HG02840 (cell line): ENCODE data around the gene SLC25A4.
A peak's percentile ranks its signal among the peaks of the same experiment; 100 is the strongest.

ENCODE experiments used
- ATAC-seq: cut with Tn5 transposase; IDR thresholded peaks from one replicate; pipeline ENCODE4 v1.9.1; 2021; ENCODE audit warnings: mild to moderate bottlenecking, moderate library complexity, moderate number of reproducible peaks; ENCODE audit not compliant: unreplicated experiment, low FRiP score

SLC25A4 gene

DNA sequence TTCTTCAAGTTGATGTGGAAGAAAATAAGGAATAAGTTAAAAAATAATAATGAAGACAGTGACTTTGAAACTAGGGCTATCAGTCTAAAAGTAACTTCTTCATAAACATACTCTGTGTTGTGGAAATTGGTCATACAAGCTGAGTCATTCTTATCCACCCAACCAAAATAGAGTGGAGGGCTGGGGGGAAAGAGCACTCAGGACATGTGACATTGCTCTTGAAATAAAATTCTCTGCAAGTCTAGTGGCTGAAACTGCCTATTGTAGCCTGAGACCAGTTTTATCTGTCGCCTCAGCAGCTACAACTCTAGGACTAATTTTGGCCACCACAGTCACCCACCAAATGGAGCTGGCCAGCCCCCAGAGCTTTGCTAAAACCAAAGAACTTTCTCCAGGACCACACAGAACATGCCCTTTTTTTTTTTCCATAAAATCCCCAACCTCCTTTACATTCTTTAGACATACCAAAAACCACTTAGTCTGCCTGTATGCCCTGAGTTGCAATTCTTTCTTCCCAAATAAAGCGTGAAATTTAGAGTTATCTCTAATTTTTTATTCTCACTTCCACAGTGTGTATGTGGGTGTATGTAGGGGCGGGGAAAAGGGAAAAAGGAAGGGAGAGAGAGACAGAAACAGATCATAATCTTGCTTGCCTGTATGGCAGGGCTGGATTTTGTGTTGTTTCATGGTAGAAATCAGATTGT lies 23.0 kb upstream of the SLC25A4 start:
- no peak for ATAC-seq

DNA sequence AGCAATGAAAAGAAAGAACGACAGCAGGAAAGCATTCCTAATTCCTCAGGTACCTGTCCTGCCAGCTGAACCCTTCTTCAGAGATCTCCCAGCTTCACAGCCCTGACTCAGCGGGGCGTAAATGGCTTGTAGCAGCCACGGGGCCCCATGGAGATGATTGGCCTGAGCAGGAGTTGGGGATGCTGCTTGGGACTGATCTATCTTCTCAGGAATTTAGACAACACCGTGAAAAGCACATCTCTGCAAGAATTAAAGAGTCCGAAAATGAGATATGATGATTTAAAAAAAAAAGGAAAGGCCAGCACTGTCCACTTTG lies 22.5 kb upstream of the SLC25A4 start:
- ATAC-seq: no peak

DNA sequence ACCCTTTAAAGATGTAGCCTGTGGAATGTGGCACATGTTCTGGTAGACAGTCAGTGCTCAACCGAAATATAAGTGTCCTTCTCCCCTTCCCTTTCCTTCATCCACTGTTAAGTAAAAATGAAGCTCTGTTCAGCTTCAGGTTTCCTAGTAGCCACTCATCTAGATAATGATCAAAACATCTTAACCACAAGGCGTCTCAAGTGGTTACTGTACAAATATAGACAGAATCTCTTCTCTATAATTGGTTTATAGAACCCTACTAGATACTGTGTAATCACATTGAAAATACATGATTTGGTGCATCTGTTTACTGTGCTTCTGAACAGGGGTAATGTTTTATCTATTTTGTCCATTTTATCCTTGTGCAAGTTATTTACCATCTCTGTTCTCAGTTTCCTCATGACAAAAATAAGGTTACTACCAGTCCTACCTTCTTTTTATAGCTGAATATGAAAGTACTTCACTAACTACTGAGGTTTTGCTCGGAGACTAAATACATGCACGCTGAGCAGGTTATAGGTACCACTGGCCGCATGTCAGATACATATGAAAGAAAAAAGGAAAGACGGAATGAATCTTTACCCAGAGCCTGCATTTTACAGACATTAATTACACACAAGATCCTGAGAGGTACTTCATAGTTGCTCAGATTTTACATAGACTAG lies 20.3 kb upstream of the SLC25A4 start:
- ATAC-seq: no peak

DNA sequence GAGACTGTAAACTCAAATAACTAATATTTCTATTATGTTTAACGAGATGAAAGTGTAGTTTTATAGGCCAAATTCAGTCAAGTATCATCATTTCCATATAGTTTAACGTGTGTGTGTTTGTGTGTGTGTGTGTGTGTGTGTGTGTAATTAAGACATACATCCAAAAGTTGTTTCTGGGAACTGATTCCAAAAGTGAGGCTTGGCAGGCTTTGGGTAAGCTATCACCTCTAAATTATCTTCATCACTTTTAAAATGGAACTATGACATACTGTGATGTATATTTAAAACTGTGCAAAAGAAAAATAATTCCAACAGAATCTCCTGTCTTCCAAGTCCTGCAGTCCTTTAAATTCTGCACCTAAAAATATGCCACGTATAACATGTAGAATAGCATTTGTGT lies 19.1 kb upstream of the SLC25A4 start:
- no peak for ATAC-seq

DNA sequence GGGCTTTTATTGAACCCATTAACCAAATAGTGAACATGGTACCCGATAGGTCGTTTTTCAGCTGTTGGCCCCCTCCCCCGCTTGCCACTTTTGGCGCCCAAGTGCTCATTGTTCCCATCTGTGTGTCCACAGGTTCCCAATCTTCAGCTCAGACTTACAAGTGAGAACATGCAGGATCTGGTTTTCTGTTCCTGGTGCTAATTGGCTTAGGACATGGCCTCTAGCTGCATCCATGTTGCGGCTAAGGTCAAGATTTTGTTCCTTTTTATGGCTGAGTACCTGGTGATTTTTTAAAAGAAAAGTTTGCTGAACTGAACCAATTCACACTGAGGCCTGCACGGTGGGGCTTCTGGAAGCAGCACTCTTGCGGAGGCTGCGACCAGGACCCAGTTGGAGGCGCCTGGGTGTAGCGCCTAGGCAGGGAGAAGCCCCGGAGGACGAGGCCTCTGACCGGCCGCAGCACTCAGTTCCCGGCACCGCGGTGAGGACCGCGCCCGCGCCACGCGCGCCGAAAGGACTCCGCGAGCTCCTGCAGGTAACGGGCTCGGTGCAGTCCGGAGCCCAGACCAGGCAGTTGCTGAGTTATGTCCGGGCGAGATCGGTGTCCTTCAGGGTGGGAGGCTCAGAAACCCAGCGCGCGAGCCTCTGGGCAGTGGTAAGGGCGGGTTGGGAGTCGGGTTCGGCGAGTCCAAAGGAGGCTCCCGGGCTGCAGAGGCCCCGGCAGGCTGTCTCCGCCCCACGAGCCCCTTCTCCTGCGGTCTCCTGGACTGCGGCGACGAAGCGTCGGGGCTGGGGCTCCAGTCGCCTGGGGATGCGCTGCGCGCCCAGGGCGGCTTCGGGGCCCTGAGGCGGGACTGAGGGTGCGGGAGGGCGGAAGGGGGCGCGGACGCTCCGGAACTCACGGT lies 15.8 kb upstream of the SLC25A4 start:
- ATAC-seq: no peak

DNA sequence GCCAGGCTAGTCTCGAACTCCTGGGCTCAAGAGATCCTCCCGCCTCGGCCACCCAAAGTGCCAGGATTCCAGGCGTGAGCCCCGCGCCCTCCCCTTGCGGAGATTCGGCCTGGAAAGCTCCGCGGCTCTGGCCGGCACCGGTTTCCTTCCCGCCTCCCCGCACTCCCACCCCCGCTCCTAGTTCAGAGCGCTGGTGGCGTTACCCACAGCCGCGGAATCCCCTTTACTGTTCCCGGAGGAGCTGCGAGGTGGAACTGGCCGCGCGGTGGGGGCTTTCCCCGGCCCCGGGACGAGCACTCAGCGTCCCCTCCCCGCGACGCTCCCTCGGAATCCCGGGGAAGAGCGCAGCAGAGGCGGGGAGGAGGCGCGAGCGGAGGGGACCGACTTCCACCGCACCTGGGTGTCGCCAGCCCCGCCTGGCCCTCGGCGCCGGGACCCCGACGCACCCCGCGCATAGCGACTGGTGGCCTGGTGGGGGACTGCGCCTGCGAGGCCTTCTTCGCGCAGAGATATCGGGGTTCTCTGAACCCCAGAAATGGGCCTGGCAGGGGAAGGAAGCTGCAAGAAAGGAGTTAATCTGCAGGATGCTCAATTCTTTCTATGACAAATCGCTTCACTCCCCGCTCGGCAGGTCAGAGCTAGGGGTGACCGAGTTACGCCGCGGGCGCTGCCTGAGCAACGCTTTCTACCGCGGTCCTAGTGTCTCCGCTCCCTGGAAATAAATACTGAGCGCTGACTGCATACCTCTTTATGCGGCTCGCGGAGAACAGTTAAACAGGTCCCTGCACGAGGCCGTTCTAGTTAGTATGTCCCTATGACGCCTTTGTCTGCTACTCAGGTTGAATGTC lies 14.6 kb upstream of the SLC25A4 start:
- no peak for ATAC-seq

DNA sequence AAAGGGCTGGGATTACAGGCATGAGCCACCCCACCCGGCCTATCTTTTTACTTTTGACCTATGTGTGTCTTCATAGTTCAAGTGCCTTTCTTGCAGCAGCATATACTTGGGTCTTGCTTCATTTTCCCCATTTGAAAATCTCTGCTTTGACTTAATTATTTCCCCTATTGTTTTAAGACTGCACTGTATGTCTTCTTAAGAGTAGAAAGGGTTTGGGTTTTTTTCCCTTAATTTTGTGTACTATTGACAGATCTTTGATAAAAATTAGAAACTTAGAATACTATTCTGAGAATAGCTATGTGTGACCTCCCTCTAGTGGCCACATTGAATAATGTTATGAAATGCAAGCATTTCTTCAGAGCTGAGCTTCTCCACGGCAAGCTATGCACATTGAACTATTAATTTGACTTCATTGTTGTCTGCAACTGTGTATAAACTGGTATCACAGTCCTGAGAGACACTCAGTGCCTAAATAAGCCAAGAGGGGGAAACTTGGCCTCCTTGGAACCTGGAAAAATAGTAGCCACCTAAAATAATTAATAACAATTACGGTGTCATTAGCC lies 8.7 kb upstream of the SLC25A4 start:
- ATAC-seq: no peak

DNA sequence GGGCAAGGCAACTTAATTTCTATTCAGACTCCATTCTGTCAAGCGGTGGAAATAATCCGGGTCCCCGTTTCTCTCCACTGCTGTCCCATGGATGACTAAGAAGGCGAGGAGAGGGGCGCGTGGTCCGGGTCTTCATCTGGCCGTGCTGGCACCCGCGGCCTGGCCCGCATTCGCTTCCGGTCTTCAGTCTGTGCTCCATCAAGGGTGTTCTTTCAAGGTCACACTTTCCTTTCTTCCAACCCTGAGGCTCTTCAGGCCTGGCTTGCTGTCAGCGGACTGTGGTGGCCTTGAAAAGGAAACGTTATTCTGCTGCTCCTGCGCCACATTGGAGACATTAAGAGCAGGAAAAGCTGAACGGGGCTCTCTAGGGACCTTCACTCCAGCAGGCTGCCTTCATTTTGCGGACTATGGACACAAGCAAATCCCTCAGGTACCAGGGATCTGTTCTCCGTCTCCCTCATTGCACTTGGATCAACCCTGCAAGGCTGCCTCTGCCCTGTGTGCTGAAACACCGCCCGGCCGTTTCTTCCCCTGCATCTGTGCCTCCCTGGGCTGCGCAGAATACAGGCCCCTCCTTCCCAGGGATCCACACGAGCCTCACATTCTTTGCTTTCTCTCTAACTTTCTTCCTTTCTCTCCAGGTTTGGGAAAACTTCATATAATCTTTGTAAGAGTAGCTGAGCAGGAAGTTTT lies 5.7 kb upstream of the SLC25A4 start:
- no peak for ATAC-seq

DNA sequence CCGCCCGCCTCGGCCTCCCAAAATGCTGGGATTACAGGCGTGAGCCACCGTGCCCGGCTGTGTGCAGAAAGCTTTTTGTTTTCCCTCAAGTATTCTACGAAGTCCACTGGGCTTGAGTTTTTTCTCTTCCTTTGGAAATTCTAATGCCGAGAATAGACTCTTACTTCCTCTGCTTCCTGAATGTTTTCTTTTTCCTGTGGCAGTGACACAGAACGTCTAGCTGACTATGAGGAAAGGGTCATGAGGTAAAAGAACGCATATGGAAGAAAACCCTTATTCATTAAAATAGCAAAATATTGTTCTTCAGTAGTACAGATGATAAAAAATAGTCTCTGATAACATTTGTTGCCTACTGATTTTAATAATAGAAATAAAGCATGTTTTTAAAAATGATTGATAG lies 4.9 kb upstream of the SLC25A4 start:
- no peak for ATAC-seq

DNA sequence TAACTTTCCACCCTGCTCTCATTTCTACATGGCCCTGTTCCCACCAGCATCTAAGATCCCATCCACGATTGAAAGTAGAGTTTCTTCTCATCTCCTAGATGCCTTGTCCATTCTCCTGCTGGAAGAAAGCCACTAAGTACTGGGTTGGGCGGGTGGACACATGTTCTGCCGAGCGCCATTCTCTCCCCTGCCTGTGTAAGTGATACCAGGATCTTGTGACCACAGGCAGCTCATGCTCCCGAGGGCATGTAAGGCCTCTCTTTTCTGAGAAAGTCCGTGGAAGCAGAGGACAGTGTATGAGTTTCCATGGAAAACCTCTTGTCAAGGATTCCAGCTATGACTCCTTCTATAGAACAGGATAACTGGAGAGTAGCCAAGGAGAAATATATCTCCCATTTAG lies 3.3 kb upstream of the SLC25A4 start:
- ATAC-seq: no peak

DNA sequence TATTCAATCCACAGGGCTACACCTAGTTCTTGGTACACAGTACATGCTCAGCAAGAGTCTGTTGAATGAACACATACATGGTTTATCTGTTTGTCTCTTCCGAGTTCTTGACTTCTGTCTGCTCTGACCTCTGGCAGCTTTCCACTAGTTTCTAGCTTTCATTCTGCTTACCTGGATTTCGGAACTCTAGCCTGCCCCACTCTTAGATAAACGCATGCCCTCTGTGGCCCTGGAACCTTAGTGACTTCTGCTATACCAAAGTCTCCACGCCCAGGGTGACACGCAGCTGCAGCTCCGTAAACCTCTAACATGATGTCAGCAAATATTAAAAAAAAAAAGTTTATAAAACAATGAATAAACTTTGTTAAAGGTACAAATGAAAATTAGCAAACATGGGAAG lies 1.3 kb upstream of the SLC25A4 start:
- ATAC-seq: no peak

DNA sequence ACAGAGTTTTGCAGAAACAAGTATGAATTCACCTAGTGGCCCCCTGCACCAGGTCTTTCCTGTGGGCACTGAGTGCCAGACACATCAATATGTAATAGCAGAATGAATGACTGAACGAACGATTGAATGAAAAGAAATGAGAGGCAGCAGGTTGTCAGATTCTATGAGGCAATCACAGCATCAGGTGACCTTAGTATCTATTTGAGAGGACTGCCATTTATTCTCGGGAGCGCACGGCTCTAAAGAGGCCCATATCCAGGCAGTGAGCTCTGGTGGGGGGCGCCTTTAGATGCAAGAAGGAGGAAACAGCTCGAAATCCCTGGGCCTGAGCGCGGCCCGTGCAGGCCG lies 528 bp upstream of the SLC25A4 start:
- peak; percentile 9 for ATAC-seq

DNA sequence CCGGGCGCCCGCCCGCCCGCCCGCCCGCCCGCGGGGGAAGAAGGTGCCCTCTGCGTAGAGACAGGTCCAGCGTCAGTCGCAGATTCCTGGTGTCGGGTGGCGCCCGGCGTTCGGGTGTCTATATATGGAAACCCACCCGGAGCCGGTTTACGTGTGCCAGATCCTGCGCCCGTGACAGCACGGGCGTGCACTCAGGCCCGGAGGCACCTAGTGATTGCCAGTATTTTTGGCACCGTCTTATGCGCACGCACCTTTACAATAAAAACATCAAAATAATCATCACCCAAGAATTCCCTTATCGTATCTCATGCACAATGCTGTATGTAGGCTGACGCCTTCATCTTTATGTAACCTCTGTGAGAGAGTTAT lies 519 bp downstream of the SLC25A4 start:
- ATAC-seq: no peak

DNA sequence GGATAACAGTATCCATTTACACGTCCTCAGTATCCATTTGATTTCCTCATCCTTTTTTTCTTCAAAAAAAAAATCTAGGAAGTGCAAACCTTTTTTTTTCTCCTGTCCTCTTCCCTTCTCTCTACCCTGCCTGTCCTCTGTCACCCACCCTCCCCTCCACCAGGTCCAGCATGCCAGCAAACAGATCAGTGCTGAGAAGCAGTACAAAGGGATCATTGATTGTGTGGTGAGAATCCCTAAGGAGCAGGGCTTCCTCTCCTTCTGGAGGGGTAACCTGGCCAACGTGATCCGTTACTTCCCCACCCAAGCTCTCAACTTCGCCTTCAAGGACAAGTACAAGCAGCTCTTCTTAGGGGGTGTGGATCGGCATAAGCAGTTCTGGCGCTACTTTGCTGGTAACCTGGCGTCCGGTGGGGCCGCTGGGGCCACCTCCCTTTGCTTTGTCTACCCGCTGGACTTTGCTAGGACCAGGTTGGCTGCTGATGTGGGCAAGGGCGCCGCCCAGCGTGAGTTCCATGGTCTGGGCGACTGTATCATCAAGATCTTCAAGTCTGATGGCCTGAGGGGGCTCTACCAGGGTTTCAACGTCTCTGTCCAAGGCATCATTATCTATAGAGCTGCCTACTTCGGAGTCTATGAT lies 1.7 kb downstream of the SLC25A4 start:
- ATAC-seq: no peak

DNA sequence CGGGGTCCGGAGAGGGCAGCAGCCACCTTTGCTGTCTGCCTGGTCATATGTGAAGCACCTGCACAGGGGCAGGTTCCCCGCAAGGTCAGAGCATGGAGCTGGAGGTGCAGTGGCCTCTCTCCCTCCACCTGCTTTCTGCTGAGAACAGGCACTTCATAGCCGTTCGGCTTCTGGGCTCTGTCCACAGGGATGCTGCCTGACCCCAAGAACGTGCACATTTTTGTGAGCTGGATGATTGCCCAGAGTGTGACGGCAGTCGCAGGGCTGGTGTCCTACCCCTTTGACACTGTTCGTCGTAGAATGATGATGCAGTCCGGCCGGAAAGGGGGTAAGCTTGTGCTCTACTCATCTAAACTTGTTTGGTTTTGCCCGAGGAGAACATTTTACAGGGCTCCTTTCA lies 2.5 kb downstream of the SLC25A4 start:
- ATAC-seq: no peak

DNA sequence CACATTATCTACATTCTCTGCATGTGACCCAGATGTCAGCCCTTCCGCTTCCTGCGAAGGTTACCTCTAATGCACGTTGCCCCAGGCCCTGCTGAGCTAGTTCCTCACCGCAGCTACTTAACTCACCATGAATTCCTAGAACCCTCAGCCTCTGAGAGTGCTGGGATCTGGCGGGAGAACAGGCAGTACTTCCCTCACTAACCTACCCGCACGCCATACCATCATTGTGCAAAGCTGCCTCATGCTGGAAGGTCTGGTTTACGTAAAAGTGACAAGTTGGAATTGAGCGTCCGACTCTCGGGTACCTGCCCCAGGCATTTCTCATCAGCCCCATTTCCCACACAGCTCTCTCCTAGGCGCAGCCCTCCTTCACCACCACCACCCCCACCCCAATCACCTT lies 6.3 kb downstream of the SLC25A4 start:
- ATAC-seq: no peak

DNA sequence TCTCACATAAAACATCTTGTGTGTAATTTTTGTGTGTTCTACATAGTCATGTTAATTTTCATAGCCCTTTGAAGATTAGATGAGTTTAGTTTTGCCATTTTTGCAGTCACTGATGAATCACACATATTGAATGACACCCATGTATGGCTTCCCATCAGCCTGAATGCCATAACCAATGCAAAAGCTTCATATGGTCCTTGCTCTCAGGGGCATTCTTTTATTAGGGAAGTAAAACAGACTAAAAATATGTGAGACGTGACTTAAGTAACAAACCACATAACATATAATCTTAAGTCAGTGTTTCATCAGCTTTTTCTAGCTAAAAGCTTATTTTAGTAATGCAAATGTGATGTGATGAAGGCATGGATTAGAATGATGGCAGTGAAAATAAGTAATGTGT lies 8.2 kb downstream of the SLC25A4 start:
- ATAC-seq: no peak

DNA sequence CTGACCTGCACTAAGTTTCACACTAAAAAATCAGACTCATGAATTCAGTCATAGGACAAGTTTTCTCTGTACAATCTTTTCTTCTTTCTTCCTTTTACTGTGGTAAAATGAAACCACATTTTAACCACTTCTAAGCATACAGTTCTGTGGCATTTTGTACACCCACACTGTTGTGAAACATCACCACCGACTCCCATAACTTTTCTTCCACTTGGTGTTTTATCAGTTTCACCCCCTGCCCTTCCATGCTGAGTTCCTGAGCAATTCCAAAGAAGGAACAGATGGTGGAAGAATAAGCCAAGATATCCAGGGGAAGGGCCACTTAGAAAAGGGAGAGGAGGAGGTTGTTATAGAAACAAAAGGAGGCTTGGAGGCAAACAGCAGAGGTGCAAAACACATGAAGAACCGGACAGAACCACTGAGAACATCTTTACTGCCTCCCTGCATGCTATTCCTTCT lies 22.6 kb downstream of the SLC25A4 start:
- peak; percentile 88 for ATAC-seq

DNA sequence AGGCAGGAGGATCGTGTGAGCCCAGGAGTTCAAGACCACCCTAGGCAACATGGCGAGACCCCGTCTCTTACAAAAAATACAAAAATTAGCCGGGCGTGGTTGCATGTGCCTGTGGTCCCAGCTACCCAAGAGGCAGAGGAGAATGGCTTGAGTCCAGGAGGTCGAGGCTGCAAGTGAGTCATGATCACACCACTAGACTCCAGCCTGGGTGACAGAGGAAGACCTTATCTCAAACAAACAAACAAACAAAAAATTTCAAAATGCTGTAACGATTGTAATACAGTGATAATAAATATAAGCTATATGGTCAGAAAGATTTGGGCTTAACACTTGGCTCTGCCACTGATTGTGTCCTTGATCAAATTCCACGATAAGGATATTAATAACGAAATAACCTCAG lies 24.2 kb downstream of the SLC25A4 start:
- no peak for ATAC-seq
